ENCODE measurements around the gene LYL1.

LYL1 gene

DNA sequence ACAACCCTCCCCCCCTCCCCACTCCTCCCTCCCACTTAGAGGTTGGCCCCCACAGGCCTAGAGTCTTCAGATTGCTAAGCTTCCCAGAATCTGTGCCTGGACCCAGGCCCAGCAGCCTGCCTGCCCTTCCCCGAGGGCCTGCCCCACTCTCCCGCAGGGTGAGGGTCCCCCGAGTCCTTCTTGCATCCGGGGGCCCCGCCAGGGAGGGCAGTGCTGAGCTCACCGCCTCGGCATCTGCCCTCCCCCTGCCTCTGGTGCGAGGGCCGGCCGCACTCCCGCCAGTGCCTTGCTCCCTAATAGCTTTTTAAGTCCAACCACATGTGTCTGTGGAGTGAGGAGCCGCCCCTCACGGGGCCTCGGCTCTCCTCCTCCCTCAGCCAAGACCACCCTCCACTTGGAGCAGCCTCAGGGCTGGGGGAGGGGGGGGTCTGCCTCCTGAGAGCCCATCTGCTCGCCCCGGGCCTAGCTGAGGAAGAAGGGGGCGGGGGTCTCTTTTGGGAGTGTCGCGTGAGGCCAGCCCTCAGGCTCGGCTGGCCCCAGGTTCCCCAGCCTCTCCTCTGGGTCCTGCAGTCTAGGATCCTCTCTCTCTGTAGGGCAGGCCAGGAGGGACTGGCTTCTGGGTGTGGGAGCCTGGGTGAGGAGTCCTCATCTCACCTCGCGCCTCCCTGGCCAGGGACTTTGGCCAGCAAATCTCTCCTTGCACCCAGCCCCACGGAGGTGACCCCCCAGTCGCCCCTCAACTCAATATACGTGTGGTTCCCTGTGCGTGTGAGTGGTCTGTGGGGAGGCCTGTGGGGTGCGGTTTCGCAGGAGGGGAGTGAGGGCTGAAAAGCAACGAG lies 47.2 kb downstream of the LYL1 start:
- DNase-seq (ENCODE audit: low read depth): peak; percentile 29
- no peak overlapping the region for H3K4me3 ChIP-seq (ENCODE audit: low read length)

DNA sequence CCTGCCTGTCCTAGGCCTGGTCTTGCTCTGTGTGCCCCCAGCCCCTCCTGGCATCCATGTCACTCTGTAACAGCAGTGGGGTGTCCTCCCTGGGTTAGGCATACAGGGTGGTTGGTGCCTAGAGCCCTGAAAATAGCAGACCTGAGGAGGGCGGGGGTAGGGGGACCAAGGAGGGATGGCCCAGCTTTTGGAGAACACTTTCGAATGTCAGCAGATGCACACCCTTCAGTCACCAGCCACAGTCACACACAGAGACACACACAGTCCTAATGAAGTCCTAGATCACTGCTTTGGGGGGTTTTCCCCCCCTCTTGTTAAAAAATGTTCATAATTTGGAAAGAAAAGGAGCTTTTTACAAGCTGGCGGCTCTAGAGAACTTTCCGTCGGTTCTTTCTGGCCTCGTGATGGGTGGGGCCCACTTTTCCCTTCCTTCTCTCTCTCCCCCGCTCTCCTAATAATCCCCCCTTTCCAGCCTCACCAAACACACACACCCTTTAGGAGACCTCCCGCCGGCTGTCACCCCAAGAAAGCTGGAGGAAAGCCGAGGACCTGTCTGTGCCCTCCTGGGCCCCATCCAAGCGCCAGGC lies 47.9 kb downstream of the LYL1 start:
- no peak for DNase-seq (ENCODE audit: low read depth)
- TF ChIP-seq, protein P1, sequence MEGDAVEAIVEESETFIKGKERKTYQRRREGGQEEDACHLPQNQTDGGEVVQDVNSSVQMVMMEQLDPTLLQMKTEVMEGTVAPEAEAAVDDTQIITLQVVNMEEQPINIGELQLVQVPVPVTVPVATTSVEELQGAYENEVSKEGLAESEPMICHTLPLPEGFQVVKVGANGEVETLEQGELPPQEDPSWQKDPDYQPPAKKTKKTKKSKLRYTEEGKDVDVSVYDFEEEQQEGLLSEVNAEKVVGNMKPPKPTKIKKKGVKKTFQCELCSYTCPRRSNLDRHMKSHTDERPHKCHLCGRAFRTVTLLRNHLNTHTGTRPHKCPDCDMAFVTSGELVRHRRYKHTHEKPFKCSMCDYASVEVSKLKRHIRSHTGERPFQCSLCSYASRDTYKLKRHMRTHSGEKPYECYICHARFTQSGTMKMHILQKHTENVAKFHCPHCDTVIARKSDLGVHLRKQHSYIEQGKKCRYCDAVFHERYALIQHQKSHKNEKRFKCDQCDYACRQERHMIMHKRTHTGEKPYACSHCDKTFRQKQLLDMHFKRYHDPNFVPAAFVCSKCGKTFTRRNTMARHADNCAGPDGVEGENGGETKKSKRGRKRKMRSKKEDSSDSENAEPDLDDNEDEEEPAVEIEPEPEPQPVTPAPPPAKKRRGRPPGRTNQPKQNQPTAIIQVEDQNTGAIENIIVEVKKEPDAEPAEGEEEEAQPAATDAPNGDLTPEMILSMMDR (IDR thresholded peaks at IDR 0.05; ENCODE audit: insufficient read depth, low read depth, low read length, missing control alignments): no peak

More for the DNA sequence above, 47.2 kb downstream of the LYL1 start:
- TF ChIP-seq, protein P1 (IDR thresholded peaks at IDR 0.05; ENCODE audit: insufficient read depth, low read depth, low read length, missing control alignments): no peak

DNA sequence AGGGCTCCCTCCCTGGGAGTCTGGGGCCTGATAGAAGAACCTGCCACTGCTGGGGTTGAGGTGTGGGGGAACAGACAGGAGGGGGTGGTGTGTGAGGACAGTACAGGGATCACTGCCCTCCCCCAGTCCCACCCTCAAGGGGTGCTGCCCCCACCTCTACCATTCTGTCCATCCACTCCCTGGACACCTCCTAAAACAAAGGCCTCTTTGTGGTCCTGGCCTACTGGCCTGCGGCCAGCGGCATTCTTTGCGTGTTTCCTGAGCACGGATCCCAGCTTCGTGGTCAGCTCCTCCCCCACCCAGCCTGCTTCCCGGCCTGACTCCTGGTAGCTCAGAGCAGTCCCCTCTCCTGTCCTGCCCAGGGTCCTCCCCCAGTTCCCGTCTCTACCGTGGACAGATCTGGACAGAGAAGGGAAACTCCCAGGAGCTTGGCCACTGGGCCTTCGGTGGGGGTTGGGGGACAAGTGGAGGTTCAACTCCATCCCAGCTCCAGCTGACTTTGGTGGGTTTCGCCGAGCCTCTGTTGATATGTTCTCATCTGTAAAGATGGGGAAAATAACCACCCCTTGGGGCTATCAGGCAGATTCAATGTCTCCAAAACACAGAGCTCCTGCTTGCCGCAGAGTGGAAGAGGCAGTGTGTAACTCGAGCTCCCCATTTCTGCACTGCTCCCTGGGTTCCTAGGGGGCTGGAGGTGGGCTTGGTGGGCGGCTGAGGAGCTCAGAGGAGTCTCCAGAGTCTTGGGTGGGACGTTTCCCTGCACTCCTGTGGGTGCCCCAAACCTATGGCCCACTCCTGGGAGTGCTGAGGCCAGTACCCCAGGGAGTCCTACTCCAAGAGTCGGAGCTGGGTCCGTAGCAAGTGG lies 48.7 kb downstream of the LYL1 start:
- no peak overlapping the region for H3K4me3 ChIP-seq (ENCODE audit: low read length)
- DNase-seq (ENCODE audit: low read depth): peak; percentile 33
- TF ChIP-seq, protein P1 (IDR thresholded peaks at IDR 0.05; ENCODE audit: insufficient read depth, low read depth, low read length, missing control alignments): no peak

More for the DNA sequence above, 47.9 kb downstream of the LYL1 start:
- H3K4me3 ChIP-seq (ENCODE audit: low read length): no peak overlapping the region

DNA sequence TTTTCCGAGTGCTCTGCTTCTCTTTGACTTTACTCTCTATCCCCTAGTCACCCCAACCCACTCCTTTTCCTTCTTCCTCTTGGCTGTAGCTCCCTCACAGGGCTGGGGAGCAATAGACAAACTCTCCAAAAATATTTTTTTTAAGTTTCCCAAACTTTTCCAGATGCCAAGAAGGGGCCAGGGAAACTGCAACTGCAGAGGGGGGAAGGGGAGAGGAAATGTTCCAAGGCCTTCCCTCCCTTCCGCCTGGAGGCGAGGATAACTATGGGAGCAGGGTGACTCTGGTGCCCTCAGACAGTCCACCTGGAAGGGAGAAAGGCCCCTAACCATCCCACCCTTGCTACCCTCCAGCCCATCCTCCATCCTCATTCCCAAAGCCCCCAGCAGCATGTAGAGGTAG lies 49.4 kb downstream of the LYL1 start:
- TF ChIP-seq, protein P1 (IDR thresholded peaks at IDR 0.05; ENCODE audit: insufficient read depth, low read depth, low read length, missing control alignments): no peak
- H3K4me3 ChIP-seq (ENCODE audit: low read length): no peak overlapping the region
- DNase-seq (ENCODE audit: low read depth): no peak

DNA sequence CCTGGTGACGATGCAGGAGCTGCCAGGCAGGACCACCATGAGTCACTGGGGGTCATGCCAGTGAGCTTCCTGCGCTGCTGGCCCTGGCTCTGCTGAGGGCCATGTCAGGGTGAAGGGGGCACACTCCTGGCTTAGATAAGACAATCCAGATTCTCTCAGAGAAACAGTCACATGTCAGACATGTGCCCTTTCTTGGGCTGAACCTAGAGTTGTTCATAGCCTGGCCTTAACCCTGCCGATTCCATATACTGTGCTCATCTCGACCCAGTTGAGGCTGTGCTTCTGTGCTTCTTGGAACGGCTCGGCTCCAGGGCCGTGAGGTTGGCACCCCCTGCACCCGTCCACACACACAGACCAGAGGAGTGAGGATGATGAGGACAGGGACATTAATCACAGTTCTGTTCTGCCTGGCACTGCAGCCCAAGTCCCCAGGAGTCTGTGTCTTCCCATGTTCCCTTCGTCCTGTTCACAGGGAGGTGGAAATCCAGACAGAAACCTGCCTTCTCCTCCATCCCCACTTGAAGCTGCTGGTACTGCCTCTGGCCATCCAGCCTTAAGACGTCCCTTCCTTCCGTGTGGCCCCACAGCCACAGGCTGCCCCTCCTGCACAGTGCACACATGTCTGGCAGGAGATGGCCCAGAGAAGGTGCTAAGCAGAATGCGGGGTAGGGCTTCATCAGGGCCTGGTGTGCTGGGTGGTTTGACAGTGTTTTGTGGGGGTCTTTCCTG lies 50.0 kb downstream of the LYL1 start:
- TF ChIP-seq, protein P1 (IDR thresholded peaks at IDR 0.05; ENCODE audit: insufficient read depth, low read depth, low read length, missing control alignments): no peak
- H3K4me3 ChIP-seq (ENCODE audit: low read length): no peak overlapping the region
- DNase-seq (ENCODE audit: low read depth): no peak

DNA sequence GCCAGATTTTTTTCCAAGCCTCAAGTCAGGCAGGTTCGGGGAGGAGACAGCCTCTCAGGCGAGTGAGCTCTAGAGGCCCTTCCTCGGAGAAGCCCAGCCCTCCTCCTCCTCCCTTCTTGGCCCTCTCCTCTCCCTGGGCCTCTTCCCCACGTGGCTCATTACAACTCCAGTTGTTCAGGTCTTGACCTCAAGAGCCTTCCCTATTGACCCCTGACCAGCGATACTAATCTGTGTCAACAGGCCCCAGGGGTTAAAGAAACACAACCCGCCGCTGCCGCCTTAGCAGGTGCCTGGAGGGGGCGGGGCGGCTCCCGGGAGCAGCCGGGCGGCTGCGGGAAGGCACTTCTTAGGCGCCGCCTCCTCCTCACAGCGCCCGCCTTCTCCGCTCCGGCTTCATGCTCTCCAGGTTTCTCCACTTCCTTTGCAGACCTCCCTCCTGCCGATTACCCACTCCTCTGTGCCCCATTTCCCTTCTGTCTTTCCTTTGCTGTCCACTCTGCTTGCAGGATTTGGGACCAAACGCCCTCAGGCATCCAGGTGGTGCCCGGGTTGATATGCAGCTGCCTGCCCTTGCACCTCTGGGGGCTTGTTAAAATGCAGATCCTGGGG lies 51.0 kb downstream of the LYL1 start:
- TF ChIP-seq, protein P1 (IDR thresholded peaks at IDR 0.05; ENCODE audit: insufficient read depth, low read depth, low read length, missing control alignments): no peak
- DNase-seq (ENCODE audit: low read depth): peak; percentile 59
- H3K4me3 ChIP-seq (ENCODE audit: low read length): no peak overlapping the region

Measured in epithelial cell of esophagus (primary cell).